ENCODE data around the gene OSBPL8.

DNA sequence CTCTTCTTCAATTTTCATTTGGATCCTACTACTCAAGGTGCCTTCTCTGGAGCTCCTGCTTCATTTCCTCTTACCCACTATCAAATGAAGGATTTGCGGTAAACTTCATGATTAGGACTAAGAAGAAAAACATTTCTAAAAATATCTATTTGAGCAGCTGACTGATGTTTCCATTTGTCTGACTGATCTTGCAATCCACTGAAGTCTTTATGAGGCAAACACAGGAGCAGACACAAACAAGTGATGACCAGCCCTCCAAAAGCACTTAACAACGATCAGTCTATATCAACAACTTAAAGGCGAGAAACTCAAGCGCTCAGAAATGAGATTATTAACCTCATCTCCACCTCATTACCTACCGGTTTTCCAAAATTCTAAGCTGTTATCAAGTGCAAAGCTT is 26.2 kb downstream of the OSBPL8 start:
- TF ChIP-seq, protein P1, sequence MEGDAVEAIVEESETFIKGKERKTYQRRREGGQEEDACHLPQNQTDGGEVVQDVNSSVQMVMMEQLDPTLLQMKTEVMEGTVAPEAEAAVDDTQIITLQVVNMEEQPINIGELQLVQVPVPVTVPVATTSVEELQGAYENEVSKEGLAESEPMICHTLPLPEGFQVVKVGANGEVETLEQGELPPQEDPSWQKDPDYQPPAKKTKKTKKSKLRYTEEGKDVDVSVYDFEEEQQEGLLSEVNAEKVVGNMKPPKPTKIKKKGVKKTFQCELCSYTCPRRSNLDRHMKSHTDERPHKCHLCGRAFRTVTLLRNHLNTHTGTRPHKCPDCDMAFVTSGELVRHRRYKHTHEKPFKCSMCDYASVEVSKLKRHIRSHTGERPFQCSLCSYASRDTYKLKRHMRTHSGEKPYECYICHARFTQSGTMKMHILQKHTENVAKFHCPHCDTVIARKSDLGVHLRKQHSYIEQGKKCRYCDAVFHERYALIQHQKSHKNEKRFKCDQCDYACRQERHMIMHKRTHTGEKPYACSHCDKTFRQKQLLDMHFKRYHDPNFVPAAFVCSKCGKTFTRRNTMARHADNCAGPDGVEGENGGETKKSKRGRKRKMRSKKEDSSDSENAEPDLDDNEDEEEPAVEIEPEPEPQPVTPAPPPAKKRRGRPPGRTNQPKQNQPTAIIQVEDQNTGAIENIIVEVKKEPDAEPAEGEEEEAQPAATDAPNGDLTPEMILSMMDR (IDR thresholded peaks at IDR 0.05) = no peak
- no peak for TF ChIP-seq EZH2 (IDR thresholded peaks at IDR 0.05; ENCODE audit: borderline replicate concordance, insufficient read depth, low read depth, low read length, poor library complexity, severe bottlenecking)

All from B cell (primary cell).